Fibroblast of skin of left biceps (primary cell): Measurements from ENCODE around the gene ROS1.

Experiments used
- DNase-seq, 2 experiments: peaks; one replicate each; pipeline ENCODE4 v3.0.0-alpha.2; 2013; ENCODE audit warnings: low read depth in 2 of 2

The ROS1 gene

GRCh38 chr6:117309611-117310010, 116.1 kb downstream of the ROS1 start:
- DNase-seq, result no peak

GRCh38 chr6:117309069-117309468, 116.7 kb downstream of the ROS1 start:
- no peak for DNase-seq

- DNase-seq, result no peak
These were observed 118.1 kb downstream of the ROS1 start for GRCh38 chr6:117307655-117308054.

GRCh38 chr6:117306227-117306790, 119.4 kb downstream of the ROS1 start:
- DNase-seq, result no peak

GRCh38 chr6:117304446-117304845, 121.3 kb downstream of the ROS1 start:
- DNase-seq, result no peak

- no peak for DNase-seq
These were observed 122.4 kb downstream of the ROS1 start for GRCh38 chr6:117303323-117303722.

GRCh38 chr6:117298941-117299340, 126.8 kb downstream of the ROS1 start:
- no peak for DNase-seq

GRCh38 chr6:117290173-117290846, 135.4 kb downstream of the ROS1 start:
- no peak for DNase-seq

GRCh38 chr6:117288083-117288715, 137.5 kb downstream of the ROS1 start:
- DNase-seq, result no peak

- DNase-seq, result no peak
These were observed 144.8 kb downstream of the ROS1 start for GRCh38 chr6:117280922-117281321.

GRCh38 chr6:117276778-117277316, 148.9 kb downstream of the ROS1 start:
- DNase-seq, result no peak

GRCh38 chr6:117275711-117276110, 150.0 kb downstream of the ROS1 start:
- DNase-seq, result no peak

GRCh38 chr6:117275205-117275604, 150.5 kb downstream of the ROS1 start:
- no peak for DNase-seq

GRCh38 chr6:117272891-117273290, 152.9 kb downstream of the ROS1 start:
- DNase-seq, result no peak

- DNase-seq, result no peak
These were observed 153.5 kb downstream of the ROS1 start for GRCh38 chr6:117272032-117272866.

GRCh38 chr6:117270843-117271507, 154.8 kb downstream of the ROS1 start:
- no peak for DNase-seq

GRCh38 chr6:117270055-117270842, 155.5 kb downstream of the ROS1 start:
- DNase-seq, result no peak

GRCh38 chr6:117269638-117270054, 156.1 kb downstream of the ROS1 start:
- no peak for DNase-seq

- DNase-seq, result no peak
These were observed 156.8 kb downstream of the ROS1 start for GRCh38 chr6:117268924-117269323.

GRCh38 chr6:117267766-117268534, 157.8 kb downstream of the ROS1 start:
- no peak for DNase-seq
